GM19351 (cell line): ENCODE data around the gene LIN52.

Experiments
- ATAC-seq: cut with Tn5 transposase; IDR thresholded peaks from one replicate; pipeline ENCODE4 v1.9.1; 2021; ENCODE audit warnings: mild to moderate bottlenecking, moderate library complexity; ENCODE audit not compliant: unreplicated experiment

The LIN52 gene, protein sequence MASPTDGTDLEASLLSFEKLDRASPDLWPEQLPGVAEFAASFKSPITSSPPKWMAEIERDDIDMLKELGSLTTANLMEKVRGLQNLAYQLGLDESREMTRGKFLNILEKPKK

DNA sequence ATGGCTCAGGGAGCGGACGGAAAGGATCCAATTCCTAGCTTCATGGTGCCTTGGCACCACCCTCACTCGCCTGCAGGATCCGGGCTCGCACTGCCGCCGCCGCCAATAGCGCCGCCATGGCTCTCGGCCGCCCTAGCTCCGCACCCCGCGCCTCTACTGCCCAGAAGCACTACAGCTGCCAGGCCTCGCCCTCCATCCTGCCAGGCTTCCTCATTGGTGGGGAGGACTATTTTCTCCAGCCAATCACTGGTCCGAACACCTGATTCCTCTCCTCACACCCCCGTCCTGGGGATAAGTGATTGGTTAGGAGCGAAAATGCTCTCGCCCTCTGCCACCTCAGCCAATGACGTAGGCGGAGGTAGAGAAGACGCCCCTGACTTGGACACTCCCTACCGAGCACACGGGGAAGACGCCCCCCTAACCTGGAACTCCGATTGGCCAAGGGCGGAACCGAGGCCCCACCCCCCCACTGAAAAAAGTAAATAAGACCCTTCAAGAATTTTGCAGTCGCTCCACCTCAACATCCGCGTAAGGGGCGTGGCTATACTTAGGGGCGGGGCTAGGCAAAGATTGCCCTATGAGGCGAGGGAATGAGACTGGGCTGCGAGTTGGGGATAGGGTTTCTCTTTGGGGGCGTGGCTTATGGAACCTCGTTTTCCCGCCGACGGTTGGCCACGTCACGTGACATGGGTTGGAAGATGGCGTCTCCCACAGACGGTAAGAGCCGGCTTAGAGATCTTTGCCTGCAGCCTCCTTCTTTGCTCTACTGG, at the start of gene LIN52, which contains the start of gene ALDH6A1:
TSS of gene LIN52 (plus strand) at position 680 of the 770 bp plus-strand sequence. CDS start at position 699, 19 bp downstream.
TSS of gene ALDH6A1 (minus strand) at position 177 of the 770 bp plus-strand sequence. CDS start at position 118, 59 bp downstream.
- peak; percentile 83 for ATAC-seq

DNA sequence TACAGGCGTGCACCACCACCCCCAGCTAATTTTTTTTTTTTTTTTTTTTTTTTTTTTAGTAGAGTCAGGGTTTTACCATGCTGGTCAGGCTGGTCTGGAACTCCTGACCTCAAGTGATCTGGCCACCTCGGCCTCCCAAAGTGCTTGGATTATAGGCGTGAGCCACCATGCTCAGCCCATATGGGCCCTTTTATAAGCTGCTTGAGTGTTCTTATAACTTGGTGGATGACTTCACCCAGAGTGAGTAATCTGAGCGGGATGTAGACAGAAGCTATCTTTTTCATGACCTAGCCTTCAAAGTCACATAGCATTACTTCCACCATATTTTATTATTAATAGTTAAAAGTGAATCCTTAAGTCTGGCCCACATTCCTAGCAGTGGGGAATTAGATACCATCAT, 49.2 kb upstream of the LIN52 start:
- no peak for ATAC-seq

DNA sequence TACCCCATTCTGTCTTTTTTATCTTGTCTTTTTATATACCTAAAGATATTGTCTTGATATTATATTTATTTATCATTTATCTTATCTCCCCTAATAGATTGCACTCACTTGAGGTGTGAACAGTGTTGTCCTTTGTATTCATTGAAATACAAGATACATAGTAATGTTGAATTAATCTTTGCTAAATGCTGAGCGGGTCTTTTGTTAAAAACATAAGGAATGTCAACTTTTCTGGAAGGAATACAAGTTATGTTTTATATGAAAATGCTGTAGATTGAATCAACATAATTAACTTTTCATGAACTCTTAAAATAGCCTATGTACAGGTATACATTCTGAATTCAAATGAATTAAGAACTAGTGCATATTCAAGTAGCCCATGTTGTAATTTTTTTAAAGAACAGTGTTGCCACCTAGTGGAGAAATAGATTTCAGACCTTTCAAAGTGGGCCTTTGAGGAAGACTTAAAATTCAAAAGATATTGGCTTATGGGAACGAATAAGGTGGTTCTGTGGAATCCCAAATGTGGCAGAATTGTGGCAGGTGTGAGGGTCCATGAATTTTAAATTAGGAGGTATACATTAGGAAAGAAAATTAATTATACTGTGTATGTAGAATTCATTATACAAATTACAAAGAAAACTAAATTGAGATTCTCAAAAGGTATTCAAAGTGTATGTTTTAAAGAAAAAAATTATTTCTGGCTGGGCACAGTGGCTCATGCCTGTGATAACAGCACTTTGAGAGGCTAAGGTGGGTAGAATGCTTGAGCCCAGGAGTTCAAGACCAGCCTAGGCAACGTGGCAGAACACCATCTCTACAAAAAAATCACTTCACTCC, 46.5 kb upstream of the LIN52 start:
- ATAC-seq: no peak

DNA sequence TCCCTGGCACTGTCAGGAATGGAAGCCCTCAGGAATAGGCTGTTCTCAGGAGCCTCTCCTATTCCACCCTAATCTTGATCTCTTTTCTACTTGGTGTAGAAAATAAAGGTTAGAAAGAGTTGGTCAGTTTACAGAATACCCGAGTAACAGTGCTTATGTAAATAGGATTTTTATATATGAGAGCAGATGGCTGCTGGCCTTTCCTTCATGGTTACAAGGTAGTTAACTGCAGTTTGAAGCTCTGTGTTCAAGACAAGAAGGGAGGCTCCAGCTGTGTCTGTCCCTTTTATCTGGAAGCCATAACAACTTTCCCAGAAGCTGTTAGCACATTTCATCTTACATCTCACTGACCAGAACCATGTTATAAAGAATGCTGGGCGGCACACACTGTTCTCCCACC, 42.5 kb upstream of the LIN52 start:
- no peak for ATAC-seq

DNA sequence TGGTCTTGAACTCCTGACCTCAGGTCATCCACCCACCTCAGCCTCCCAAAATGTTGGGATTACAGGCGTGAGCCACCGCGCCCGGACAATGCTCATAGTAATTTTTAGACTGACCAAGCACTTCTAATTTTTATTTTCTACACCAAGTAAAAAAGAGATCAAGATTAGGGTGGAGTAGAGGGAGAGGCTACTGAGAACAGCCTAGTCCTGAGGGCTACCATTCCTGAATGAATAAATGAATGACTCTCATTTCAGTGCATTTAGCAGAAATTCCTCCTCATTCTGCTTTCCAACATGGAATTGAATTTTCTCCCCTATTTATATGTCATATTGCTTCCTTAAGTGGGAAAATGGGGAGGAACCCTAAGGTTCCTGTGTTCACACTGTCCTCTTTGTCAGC, 39.2 kb upstream of the LIN52 start:
- no peak for ATAC-seq

DNA sequence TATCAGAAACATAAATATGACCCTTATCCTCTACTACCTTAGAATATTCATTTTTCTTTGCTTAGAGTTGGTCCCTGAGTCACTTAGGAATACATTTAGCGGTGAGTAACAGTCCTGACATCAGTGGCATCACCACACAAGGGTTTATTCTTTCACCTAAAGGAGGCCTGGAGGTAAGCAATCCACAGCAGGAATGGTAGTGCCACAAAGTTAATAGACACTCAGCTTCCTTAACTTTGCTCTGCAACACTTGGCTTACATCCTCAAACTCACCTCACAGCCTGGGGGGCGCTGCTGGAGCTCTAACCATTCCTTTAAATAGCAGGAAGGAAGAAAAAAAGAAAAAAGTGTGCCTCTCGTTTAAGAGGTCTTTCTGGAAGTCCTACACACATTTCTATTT, 36.5 kb upstream of the LIN52 start:
- no peak for ATAC-seq

DNA sequence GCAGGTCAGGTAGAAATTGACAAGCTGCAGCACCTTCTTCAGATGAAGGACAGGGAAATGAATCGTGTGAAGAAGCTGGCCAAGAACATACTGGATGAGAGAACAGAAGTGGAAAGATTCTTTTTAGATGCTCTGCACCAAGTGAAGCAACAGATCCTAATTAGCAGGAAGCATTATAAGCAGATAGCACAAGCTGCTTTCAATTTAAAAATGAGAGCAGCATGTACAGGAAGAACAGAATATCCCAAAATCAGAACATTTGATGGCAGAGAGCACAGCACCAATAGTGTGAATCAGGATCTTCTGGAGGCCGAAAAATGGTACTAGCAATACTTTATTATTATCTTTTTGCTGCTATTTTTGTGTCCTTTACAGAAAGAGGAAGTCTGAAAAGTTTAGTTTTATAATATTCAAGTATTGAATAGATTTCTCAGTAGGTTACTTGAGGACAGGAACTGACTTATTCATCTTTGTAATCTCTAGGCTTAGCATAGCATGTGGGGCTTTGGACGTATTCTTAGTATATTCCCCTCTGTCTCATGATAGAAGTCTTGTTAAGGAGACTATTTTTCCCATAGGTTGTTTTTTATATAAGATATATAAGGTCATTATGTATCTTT, 34.8 kb upstream of the LIN52 start:
- no peak for ATAC-seq

DNA sequence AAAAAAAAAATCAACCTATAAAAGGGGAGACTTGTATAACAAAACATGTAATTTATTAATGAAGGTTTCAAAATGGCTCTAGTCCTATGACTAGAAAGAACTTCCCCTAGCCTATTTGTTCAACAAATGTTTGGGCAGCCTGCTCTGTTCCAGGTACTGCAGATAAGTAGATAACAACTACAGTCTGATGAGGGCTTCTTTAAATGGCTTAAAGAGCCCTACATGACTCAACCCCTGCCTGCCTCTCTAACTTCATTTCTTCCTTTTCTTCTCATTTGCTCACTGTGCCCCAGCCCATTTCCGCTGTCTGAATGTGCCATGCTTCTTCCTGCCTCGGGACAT, 22.0 kb upstream of the LIN52 start:
- ATAC-seq: no peak

DNA sequence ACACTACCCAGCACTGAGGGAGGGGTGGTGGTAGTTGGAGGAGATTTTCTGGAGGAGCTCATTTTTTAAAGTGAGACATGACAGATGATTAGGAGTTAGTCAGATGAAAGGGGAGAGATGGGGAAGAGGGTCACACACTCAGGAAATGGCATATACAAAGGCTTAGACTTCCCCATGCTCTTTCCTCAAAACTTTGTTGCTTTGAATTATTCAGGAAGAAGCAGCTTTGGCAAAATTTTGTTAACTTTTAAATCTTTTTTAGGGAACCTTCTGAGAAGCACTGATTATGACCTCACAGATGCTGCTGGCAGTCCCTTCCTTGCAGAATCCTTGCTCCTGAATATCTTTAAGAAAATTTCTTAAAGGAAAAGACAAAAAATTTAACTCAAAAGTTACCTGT, 20.3 kb upstream of the LIN52 start:
- ATAC-seq: no peak

DNA sequence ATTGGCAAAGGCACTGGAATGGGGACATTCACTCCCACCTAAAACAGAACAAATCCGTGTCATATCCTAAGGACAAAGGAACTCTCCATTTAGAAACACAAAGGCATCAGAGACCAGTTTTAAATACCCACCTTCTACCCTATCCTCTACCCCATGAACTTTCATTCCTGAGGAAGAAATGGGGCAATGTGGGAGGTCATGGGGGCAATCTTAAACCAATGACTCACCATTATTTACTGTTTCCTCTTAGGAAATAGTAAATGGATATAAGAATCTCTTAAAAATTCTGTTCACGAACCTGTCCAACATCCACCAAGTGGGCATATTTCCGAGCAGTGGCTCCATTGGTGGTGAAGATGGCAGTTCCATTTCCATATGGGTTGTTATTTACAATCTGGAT, 19.9 kb upstream of the LIN52 start:
- ATAC-seq: no peak

DNA sequence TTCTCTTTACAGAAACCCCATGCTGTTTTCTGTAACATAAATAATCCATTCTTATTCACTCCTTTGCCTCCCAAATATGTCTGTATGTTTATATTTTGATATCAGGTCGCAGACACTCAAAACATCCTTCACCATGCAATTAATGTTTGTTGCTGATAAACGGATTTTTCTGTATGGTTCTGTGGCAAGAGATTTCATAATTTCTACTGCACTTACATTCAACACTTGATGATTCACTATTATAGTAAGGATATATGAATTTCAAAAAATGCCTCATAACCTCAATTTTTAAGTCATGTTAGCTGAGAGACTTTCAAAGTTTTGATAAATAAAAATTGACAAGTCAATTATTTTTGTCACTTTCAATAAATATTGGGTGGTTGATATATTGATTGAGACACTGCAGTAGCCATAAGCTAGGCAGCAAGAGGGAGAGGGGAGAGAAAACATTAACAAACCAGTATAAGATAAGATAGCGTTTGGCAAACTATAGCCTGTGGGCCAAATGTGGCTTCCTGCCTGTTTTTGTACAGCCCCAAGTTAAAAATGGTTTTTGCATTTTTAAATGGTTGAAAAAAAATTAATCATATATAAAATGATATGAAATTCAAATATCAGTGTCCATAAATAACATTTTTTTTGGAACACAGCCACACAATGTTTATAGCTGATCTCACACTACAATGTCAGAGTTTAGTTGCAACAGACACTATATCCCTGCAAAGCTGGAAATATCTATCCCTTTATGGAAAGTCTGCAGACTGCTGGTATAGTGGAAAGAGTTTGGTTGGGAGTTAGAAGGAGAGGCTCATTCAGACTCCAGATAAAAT, 18.8 kb upstream of the LIN52 start:
- no peak for ATAC-seq

DNA sequence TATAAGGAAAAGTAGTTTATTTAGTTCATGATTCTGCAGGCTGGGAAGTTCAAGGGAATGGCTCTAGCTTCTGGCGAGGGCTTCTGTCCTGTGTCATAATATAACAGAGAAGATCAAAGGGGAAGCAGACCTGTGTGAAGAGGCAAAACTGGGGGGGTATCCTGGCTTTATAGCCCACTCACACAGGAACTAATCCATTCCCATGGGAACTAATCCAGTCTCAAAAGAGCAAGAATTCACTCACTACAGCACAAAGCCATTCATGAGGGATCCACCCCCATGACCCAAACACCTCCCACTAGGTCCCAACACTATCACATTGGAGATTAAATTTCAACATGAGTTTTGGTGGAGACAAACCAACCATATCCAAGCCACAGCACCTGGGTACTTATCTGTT, 7.4 kb upstream of the LIN52 start:
- no peak for ATAC-seq

DNA sequence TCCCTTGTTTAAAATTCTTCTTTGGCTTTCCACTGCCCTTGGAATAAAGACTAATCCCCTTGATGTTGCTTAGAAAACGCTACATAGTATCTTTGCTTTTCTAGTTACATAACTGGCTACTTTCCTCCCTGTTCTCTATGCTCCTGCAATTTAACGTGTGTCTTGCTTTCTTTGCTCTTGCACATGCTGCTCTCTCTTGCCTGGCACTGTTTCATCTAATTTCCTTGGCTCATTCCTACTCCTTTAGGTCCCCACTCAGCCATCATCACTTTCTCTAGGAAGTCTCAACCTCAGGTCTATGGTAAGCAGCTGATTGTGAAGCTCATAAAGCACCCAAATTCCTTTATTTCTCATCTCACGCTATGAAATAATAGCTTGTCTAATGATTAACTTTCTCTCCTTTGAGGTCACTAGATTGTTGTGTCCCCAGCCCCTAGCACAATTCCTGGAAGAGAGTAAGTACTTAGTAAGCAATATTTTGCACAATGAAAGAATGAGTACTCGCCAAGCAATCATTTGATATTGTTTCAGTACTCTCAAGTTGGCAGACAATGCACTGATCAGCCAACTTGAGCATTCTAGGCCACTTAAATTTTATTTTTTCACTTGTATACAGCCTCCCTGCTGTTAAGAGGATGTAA, 3.8 kb upstream of the LIN52 start:
- ATAC-seq: no peak

DNA sequence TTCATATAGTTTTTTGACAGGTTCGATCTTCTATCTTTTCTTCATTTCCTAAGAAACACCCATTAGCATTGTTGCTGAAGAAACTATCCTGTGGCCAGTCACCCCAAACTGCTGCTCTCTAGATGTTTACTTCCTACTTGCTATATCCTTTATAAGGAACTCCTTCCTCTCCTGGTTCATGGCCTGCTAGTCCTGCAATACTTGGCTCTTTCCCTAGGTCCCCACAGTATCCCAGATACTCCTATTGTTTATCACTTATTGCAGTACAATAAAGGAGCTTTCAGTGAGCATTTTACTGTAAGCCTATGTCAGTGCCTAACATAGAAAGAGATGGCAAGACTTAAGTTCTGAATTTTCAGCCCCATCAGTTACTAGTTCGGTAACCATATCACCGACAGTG, 3.3 kb upstream of the LIN52 start:
- no peak for ATAC-seq

DNA sequence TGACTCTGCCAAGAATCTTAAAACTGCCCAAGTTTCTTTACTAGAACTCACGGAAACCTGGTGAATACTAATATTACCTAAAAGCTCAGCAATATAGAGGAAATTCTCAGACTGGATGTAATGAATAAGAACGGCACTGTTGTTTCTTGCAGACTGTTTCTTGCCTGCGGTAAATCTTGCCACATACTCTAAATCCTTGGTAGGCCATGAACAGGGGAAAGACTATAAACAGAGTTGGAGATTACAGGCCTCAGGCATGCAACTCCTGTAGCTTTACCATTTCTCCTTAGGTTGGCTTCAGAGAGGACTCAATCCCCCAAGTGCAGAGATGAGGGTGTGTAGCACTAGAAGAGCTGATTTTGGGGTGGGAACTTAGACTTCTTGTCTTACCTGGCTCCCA, 1.6 kb upstream of the LIN52 start:
- ATAC-seq: no peak

DNA sequence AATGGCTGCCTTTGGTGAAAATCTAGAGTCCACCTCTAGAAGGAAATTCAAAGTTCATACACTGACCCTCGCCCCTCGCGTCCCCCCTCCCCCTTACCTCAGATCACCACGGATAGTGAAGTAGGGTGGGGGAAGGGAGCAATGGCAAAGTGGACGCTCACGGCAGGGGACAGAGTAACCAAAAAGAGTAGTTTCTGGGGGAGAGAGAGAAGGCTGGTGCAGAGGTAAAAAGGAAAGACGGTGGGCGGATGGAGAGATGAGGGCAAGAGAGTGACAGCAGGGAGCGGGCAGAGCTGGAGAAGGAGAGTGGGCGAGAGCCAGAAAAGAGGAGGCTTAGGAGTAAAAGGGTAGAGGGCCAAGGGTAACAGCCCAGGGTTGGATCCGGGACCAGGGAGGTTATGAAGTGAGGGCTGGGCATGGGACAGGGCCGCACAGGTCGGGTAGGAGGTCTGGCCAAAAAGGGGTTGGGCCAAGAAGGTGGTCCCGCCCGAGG, 926 bp upstream of the LIN52 start:
- peak; percentile 11 for ATAC-seq

DNA sequence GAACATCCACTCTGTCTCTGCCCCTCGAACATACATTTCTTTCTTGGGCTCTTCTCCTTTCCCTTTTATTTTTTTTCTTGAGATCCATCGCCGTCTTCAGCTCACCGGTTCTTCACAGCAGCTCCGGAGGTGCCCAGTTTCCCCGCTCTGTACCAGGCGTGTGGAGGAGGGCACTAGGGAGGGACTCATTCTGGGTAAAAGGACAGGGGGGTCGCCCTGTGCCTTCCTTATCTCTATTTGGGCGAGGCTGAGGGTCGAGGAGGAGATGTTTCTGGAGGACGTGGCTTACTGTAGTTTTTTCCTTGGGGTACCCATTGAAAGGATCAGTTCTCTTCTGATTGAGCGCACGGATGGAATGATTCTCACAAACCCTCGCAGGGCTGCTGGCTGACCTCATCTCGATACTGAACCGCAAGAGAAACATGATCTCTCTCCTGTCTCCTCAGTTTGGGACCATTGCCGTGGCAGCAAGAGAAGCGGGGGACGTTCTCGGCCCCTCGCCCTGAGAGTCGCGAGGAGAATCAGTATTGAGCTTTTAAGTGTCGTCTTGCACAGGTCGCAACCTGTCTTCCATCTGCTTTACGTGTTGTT, 386 bp downstream of the LIN52 start:
- ATAC-seq: no peak

DNA sequence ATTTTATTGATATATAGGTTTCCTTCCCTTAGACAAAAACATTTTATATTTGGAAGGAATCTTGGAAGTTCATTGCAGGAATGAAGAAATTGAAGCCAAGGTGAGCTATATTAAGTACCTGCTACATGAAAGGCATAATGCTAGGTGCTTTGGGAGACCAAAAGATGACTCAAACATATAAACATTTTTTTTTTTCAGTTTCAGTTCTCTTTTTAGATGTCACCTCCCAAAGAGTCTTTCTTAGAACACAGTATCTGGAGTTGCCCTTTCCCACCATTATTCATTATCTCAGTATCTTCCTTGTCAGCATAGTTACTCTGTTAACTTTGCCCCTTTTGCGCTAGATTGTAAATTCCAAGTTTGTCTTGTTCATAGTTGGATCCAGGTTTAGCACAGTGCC, 1.1 kb downstream of the LIN52 start:
- ATAC-seq: peak; percentile 21

DNA sequence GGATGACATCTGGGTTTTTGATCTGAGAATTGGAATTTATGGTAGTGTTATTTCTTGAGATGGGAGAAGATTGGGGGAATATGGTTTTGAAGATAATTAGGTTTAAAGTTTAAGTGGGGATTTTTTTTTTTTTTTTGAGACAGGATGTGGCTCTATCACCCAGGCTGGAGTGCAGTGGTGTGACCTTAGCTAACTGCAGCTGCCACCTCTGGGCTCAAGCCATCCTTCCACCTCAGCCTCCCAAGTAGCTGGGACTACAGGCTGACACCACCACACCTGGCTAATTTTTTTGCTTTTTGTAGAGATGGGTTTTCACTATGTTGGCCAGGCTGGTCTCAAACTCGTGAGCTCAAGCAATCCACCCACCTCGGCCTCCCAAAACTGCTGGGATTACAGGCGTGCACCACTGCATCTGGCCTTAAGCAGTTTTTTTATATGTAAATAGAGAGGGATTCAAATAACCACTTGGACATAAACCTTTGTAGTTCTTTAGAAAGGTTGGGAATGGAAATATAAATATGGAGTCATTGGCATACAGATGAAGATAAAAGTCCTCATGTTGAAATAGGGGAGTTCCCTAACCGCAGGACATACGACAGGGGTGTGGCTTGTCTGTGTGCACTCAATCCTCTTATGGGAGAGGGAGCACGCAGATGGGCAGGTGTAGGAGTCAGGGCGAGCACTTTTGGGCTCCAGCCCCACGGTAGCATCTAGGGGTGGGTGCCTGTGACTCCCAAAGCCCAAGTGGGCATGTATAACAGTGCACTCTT, 4.7 kb downstream of the LIN52 start:
- no peak for ATAC-seq
